Brain microvascular endothelial cell (primary cell): ENCODE measurements around the gene KRT85.
"Not testable (repeated sequence)": the region's sequence is repeated elsewhere in the genome, so short reads cannot be mapped to it uniquely, and the experiment has no call there.

ENCODE experiments used
- DNase-seq: peaks from one replicate; pipeline ENCODE4 v3.0.0-alpha.2; 2020
- H3K27ac ChIP-seq: fragments of 250-450 bp; sonication (Bioruptor Pico); 2 replicates; pipeline ENCODE4 v1.5.1; 2020; ENCODE audit warnings: mild to moderate bottlenecking, moderate library complexity
- H3K27me3 ChIP-seq: fragments of 250-450 bp; sonication (Bioruptor Pico); replicated peaks from 2 replicates; pipeline ENCODE4 v1.5.1; 2020; ENCODE audit warnings: mild to moderate bottlenecking
- H3K36me3 ChIP-seq: fragments of 250-450 bp; sonication (Bioruptor Pico); replicated peaks from 2 replicates; pipeline ENCODE4 v1.5.1; 2020; ENCODE audit warnings: mild to moderate bottlenecking
- H3K4me3 ChIP-seq: 2 replicates; pipeline ENCODE4 v1.5.1; 2011; ENCODE audit warnings: low read depth, mild to moderate bottlenecking, control low read depth, low read length, moderate library complexity
- CTCF ChIP-seq: IDR thresholded peaks from 2 replicates; pipeline ENCODE4 v1.5.1; 2011; ENCODE audit warnings: low read depth, mild to moderate bottlenecking, moderate library complexity, low read length, control low read depth, inconsistent platforms; ENCODE audit errors: missing control alignments
- in situ Hi-C: cut with HindIII; loops from 2 replicates; pipeline ENCODE4 v1.10.0; 2017; ENCODE audit warnings: low sequenced_read_pairs, low pct_ligation_motif_present

The KRT85 gene

GRCh38 chr12:52319097-52319496 lies 48.2 kb downstream of the KRT85 start:
- in situ Hi-C loops: no loop called here
- H3K27me3 ChIP-seq: peaks cover 35% of the 10 kb centered on the region
- TF ChIP-seq CTCF: peak; percentile 18
- H3K4me3 ChIP-seq: no peak overlapping the region
- no peak overlapping the region for H3K27ac ChIP-seq
- no peaks in the 10 kb centered on the region for H3K36me3 ChIP-seq
- DNase-seq: no peak

GRCh38 chr12:52318241-52318990 lies 48.9 kb downstream of the KRT85 start:
- TF ChIP-seq CTCF: no peak
- H3K27me3 ChIP-seq: peaks cover 35% of the 10 kb centered on the region
- no peak overlapping the region for H3K27ac ChIP-seq
- H3K36me3 ChIP-seq: no peaks in the 10 kb centered on the region
- no peak overlapping the region for H3K4me3 ChIP-seq
- DNase-seq: no peak
- in situ Hi-C loops: no loop called here

- TF ChIP-seq CTCF: no peak
- Histone ChIP-seq H3K27me3 (peaks cover 41% of the 10 kb centered on the region), H3K27ac (no peak overlapping the region), H3K4me3 (no peak overlapping the region), H3K36me3 (no peaks in the 10 kb centered on the region)
- in situ Hi-C loops: no loop called here
- DNase-seq: no peak
These were observed 49.7 kb downstream of the KRT85 start for GRCh38 chr12:52317468-52318052.

GRCh38 chr12:52316701-52317100 lies 50.6 kb downstream of the KRT85 start:
- Histone ChIP-seq H3K27ac (no peak overlapping the region), H3K36me3 (no peaks in the 10 kb centered on the region), H3K27me3 (peaks cover 44% of the 10 kb centered on the region), H3K4me3 (no peak overlapping the region)
- in situ Hi-C loops: no loop called here
- TF ChIP-seq CTCF: no peak
- no peak for DNase-seq

GRCh38 chr12:52316290-52316689 lies 51.0 kb downstream of the KRT85 start:
- no peaks in the 10 kb centered on the region for H3K36me3 ChIP-seq
- no peak for DNase-seq
- no peak for TF ChIP-seq CTCF
- H3K27me3 ChIP-seq: peaks cover 42% of the 10 kb centered on the region
- H3K4me3 ChIP-seq: no peak overlapping the region
- H3K27ac ChIP-seq: no peak overlapping the region
- in situ Hi-C loops: no loop called here

- H3K27ac ChIP-seq, in situ Hi-C loops, DNase-seq, H3K4me3 ChIP-seq, H3K36me3 ChIP-seq: not testable (repeated sequence)
- H3K27me3 ChIP-seq: peaks cover 45% of the 10 kb centered on the region
- TF ChIP-seq CTCF: peak; percentile 56
These were observed 51.6 kb downstream of the KRT85 start for GRCh38 chr12:52315721-52316120.
